ENCODE measurements around the gene BAIAP2L2.

The BAIAP2L2 gene

GRCh38 chr22:38104084-38104483 lies 6.4 kb downstream of the BAIAP2L2 start:
- no peak overlapping the region for H4K91ac ChIP-seq (ENCODE audit: low read depth, low read length)
- no peak overlapping the region for H2BK12ac ChIP-seq (ENCODE audit: low read length)
- H3K9me3 ChIP-seq (ENCODE audit: insufficient read depth, low read depth, low read length): no peaks in the 10 kb centered on the region
- no peaks in the 10 kb centered on the region for H3K79me2 ChIP-seq (ENCODE audit: control insufficient read depth, insufficient read depth, low read length, poor library complexity)
- H2AFZ ChIP-seq (ENCODE audit: insufficient read depth, low read length, poor library complexity): no peak overlapping the region
- H3K9ac ChIP-seq (ENCODE audit: low read length): no peak overlapping the region
- H3K27me3 ChIP-seq (ENCODE audit: insufficient read depth, low read length): no peaks in the 10 kb centered on the region
- no peak overlapping the region for H4K8ac ChIP-seq (ENCODE audit: low read depth, low read length)
- DNase-seq: peak in 1 of 2 donors; percentile 38
- H4K12ac ChIP-seq (ENCODE audit: low read depth, low read length): no peak overlapping the region
- H3K4me2 ChIP-seq (ENCODE audit: low read length): no peak overlapping the region
- no peaks in the 10 kb centered on the region for H3K4me1 ChIP-seq (ENCODE audit: control insufficient read depth in 1 of 2, insufficient read depth in 2 of 2, low read length in 2 of 2)
- no peak overlapping the region for H2AK5ac ChIP-seq (ENCODE audit: low read length)
- no peak overlapping the region for H3K18ac ChIP-seq (ENCODE audit: low read length)
- no peaks in the 10 kb centered on the region for H3K79me1 ChIP-seq (ENCODE audit: low read length)
- H3K36me3 ChIP-seq (ENCODE audit: control insufficient read depth in 1 of 2, insufficient read depth in 2 of 2, low read length in 2 of 2): no peaks in the 10 kb centered on the region
- H2BK5ac ChIP-seq (ENCODE audit: low read depth, low read length, poor library complexity): no peak overlapping the region
- no peak overlapping the region for H3K14ac ChIP-seq (ENCODE audit: low read length)
- no peak overlapping the region for H3K27ac ChIP-seq (ENCODE audit: low read depth, low read length)
- no peak overlapping the region for H3K4me3 ChIP-seq (ENCODE audit: low read depth, low read length)
- no peak overlapping the region for H3K4ac ChIP-seq (ENCODE audit: low read depth, low read length)
- no peak overlapping the region for H2BK120ac ChIP-seq (ENCODE audit: insufficient read depth, low read length, poor library complexity)
- no peak overlapping the region for H3K23ac ChIP-seq (ENCODE audit: low read length)
- WGBS (ENCODE audit: extremely low coverage, insufficient coverage, insufficient read length): no CpG with 5 or more reads among the region's 6 CpGs

DNA sequence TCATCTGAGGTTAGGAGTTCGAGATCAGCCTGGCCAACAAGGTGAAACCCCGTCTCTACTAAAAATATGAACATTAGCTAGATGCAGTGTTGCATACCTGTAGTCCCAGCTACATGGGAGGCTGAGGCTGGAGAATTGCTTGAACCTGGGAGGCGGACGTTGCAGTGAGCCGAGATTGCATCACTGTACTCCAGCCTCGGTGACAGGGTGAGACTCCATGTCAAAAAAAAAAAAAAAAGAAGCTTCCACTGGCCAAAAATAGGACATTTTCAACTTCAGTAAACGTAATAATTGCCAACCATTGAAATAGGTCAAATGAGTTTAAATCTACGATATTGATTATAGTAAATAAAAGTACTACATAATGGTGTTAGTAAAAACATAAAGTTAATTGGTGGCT lies 6.8 kb downstream of the BAIAP2L2 start:
- H4K91ac ChIP-seq (ENCODE audit: low read depth, low read length): no peak overlapping the region
- no peak overlapping the region for H3K23ac ChIP-seq (ENCODE audit: low read length)
- no peak overlapping the region for H3K18ac ChIP-seq (ENCODE audit: low read length)
- no peak overlapping the region for H4K12ac ChIP-seq (ENCODE audit: low read depth, low read length)
- no peak overlapping the region for H2AFZ ChIP-seq (ENCODE audit: insufficient read depth, low read length, poor library complexity)
- H2AK5ac ChIP-seq (ENCODE audit: low read length): no peak overlapping the region
- no peaks in the 10 kb centered on the region for H3K36me3 ChIP-seq (ENCODE audit: control insufficient read depth in 1 of 2, insufficient read depth in 2 of 2, low read length in 2 of 2)
- DNase-seq: no peak
- H3K4me1 ChIP-seq (ENCODE audit: control insufficient read depth in 1 of 2, insufficient read depth in 2 of 2, low read length in 2 of 2): peaks cover 0 to 3% of the 10 kb centered on the region in 2 experiments
- no peak overlapping the region for H3K27ac ChIP-seq (ENCODE audit: low read depth, low read length)
- H3K4me2 ChIP-seq (ENCODE audit: low read length): no peak overlapping the region
- no peak overlapping the region for H3K4ac ChIP-seq (ENCODE audit: low read depth, low read length)
- H2BK12ac ChIP-seq (ENCODE audit: low read length): no peak overlapping the region
- no peaks in the 10 kb centered on the region for H3K79me2 ChIP-seq (ENCODE audit: control insufficient read depth, insufficient read depth, low read length, poor library complexity)
- no peak overlapping the region for H2BK5ac ChIP-seq (ENCODE audit: low read depth, low read length, poor library complexity)
- H3K4me3 ChIP-seq (ENCODE audit: low read depth, low read length): no peak overlapping the region
- no peak overlapping the region for H4K8ac ChIP-seq (ENCODE audit: low read depth, low read length)
- no peaks in the 10 kb centered on the region for H3K9me3 ChIP-seq (ENCODE audit: insufficient read depth, low read depth, low read length)
- H3K79me1 ChIP-seq (ENCODE audit: low read length): no peaks in the 10 kb centered on the region
- H3K27me3 ChIP-seq (ENCODE audit: insufficient read depth, low read length): no peaks in the 10 kb centered on the region
- no peak overlapping the region for H3K9ac ChIP-seq (ENCODE audit: low read length)
- H2BK120ac ChIP-seq (ENCODE audit: insufficient read depth, low read length, poor library complexity): no peak overlapping the region
- H3K14ac ChIP-seq (ENCODE audit: low read length): no peak overlapping the region
- WGBS (ENCODE audit: extremely low coverage, insufficient coverage, insufficient read length): no CpG with 5 or more reads among the region's 8 CpGs

GRCh38 chr22:38098410-38099249 lies 11.9 kb downstream of the BAIAP2L2 start:
- Histone ChIP-seq H3K4ac (ENCODE audit: low read depth, low read length) (no peak overlapping the region), H2AFZ (ENCODE audit: insufficient read depth, low read length, poor library complexity) (no peak overlapping the region), H4K8ac (ENCODE audit: low read depth, low read length) (no peak overlapping the region), H2BK12ac (ENCODE audit: low read length) (no peak overlapping the region), H3K4me1 (ENCODE audit: control insufficient read depth in 1 of 2, insufficient read depth in 2 of 2, low read length in 2 of 2) (peaks cover 7 to 13% of the 10 kb centered on the region in 2 experiments), H3K4me2 (ENCODE audit: low read length) (no peak overlapping the region), H3K23ac (ENCODE audit: low read length) (no peak overlapping the region), H2AK5ac (ENCODE audit: low read length) (peak overlapping the region; percentile 14), H3K9me3 (ENCODE audit: insufficient read depth, low read depth, low read length) (peaks cover 4% of the 10 kb centered on the region), H3K79me1 (ENCODE audit: low read length) (no peaks in the 10 kb centered on the region), H4K91ac (ENCODE audit: low read depth, low read length) (no peak overlapping the region), H3K4me3 (ENCODE audit: low read depth, low read length) (no peak overlapping the region), H3K14ac (ENCODE audit: low read length) (peak overlapping the region; percentile 12), H3K27me3 (ENCODE audit: insufficient read depth, low read length) (no peaks in the 10 kb centered on the region), H3K18ac (ENCODE audit: low read length) (no peak overlapping the region), H3K9ac (ENCODE audit: low read length) (no peak overlapping the region), H3K79me2 (ENCODE audit: control insufficient read depth, insufficient read depth, low read length, poor library complexity) (no peaks in the 10 kb centered on the region), H2BK120ac (ENCODE audit: insufficient read depth, low read length, poor library complexity) (no peak overlapping the region), H3K27ac (ENCODE audit: low read depth, low read length) (no peak overlapping the region), H2BK5ac (ENCODE audit: low read depth, low read length, poor library complexity) (no peak overlapping the region), H3K36me3 (ENCODE audit: control insufficient read depth in 1 of 2, insufficient read depth in 2 of 2, low read length in 2 of 2) (no peaks in the 10 kb centered on the region), H4K12ac (ENCODE audit: low read depth, low read length) (no peak overlapping the region)
- no CpG with 5 or more reads among the region's 9 CpGs for WGBS (ENCODE audit: extremely low coverage, insufficient coverage, insufficient read length)
- no peak for DNase-seq

- WGBS (ENCODE audit: extremely low coverage, insufficient coverage, insufficient read length): no CpG with 5 or more reads among the region's 32 CpGs
- Histone ChIP-seq H3K27me3 (ENCODE audit: insufficient read depth, low read length) (no peaks in the 10 kb centered on the region), H3K27ac (ENCODE audit: low read depth, low read length) (no peak overlapping the region), H3K4me2 (ENCODE audit: low read length) (peak overlapping the region; percentile 56), H3K23ac (ENCODE audit: low read length) (no peak overlapping the region), H4K8ac (ENCODE audit: low read depth, low read length) (peak overlapping the region; percentile 62), H3K9ac (ENCODE audit: low read length) (no peak overlapping the region), H4K12ac (ENCODE audit: low read depth, low read length) (no peak overlapping the region), H2BK5ac (ENCODE audit: low read depth, low read length, poor library complexity) (no peak overlapping the region), H3K14ac (ENCODE audit: low read length) (peak overlapping the region; percentile 12), H3K4me1 (ENCODE audit: control insufficient read depth in 1 of 2, insufficient read depth in 2 of 2, low read length in 2 of 2) (peaks cover 7 to 13% of the 10 kb centered on the region in 2 experiments), H3K79me2 (ENCODE audit: control insufficient read depth, insufficient read depth, low read length, poor library complexity) (no peaks in the 10 kb centered on the region), H2AK5ac (ENCODE audit: low read length) (peak overlapping the region; percentile 14), H2AFZ (ENCODE audit: insufficient read depth, low read length, poor library complexity) (peak overlapping the region; percentile 44), H3K18ac (ENCODE audit: low read length) (no peak overlapping the region), H3K9me3 (ENCODE audit: insufficient read depth, low read depth, low read length) (peaks cover 4% of the 10 kb centered on the region), H2BK120ac (ENCODE audit: insufficient read depth, low read length, poor library complexity) (no peak overlapping the region), H4K91ac (ENCODE audit: low read depth, low read length) (peak overlapping the region; percentile 40), H3K4ac (ENCODE audit: low read depth, low read length) (no peak overlapping the region), H3K4me3 (ENCODE audit: low read depth, low read length) (no peak overlapping the region), H3K36me3 (ENCODE audit: control insufficient read depth in 1 of 2, insufficient read depth in 2 of 2, low read length in 2 of 2) (no peaks in the 10 kb centered on the region), H3K79me1 (ENCODE audit: low read length) (no peaks in the 10 kb centered on the region), H2BK12ac (ENCODE audit: low read length) (no peak overlapping the region)
- DNase-seq: peak in 1 of 2 donors; percentile 43
Measured at GRCh38 chr22:38097557-38098409, 12.7 kb downstream of the BAIAP2L2 start.
